COR-L47 (cell line): ENCODE results near the gene SLC14A1.

Experiments
- DNase-seq: peaks from one replicate; lab custom pipeline; 2025; lab: John Stamatoyannopoulos, UW

Gene SLC14A1

GRCh38 chr18:45801416-45802004, 77.5 kb downstream of the SLC14A1 start:
- DNase-seq = no peak
